IMR-90 (cell line): ENCODE measurements around the gene CDA. TPM values are rescaled to one million over a fixed set of nuclear protein-coding genes. Genes with fewer than 3 reads are reported as not detected.
A peak's percentile ranks its signal among the peaks of the same experiment; 100 is the strongest.

ENCODE experiments used
- ATAC-seq: fragments of 200-7000 bp; cut with Tn5 transposase; 2 replicates; pipeline ENCODE4 v1.9.1; 2020; ENCODE audit warnings: low read depth, mild to moderate bottlenecking, moderate library complexity
- BruUV-seq: library from RNA; stranded (reverse); fragments of 400-500 nt; replicated peaks from 2 replicates; lab custom pipeline; 2021; lab: Mats Ljungman, UMichigan
- CTCF ChIA-PET: fragments of 300-600 bp; formaldehyde crosslinking; extraction: SDS; loops from one replicate; lab custom pipeline; 2021; ENCODE audit warnings: antibody characterized with exemption; lab: Yijun Ruan, JAX
- POLR2A ChIA-PET: fragments of 300-600 bp; sonication (Branson Sonifier 250); formaldehyde crosslinking; loops from one replicate; lab custom pipeline; 2022; ENCODE audit warnings: antibody characterized with exemption; ENCODE audit not compliant: unreplicated experiment; lab: Charles Lee
- DNase-seq: peaks from one replicate; pipeline ENCODE4 v3.0.0; 2013
- H2AFZ ChIP-seq: replicated peaks from 2 replicates; pipeline ENCODE3; 2013; ENCODE audit warnings: low read length, mild to moderate bottlenecking; ENCODE audit not compliant: poor library complexity
- H2AK5ac ChIP-seq: 2 replicates; pipeline ENCODE4 v1.6.1; 2013; ENCODE audit warnings: low read depth, low read length, inconsistent platforms
- H2AK9ac ChIP-seq: replicated peaks from 2 replicates; pipeline ENCODE3; 2013; ENCODE audit warnings: mild to moderate bottlenecking, low read depth, low read length, moderate library complexity; ENCODE audit not compliant: poor library complexity
- H2BK120ac ChIP-seq: 2 replicates; pipeline ENCODE4 v1.6.1; 2013; ENCODE audit warnings: low read depth, low read length, inconsistent platforms
- H2BK15ac ChIP-seq: 3 replicates; pipeline ENCODE4 v1.6.1; 2013; ENCODE audit warnings: low read depth, low read length, inconsistent platforms
- H2BK20ac ChIP-seq: 2 replicates; pipeline ENCODE4 v1.6.1; 2013; ENCODE audit warnings: low read depth, mild to moderate bottlenecking, inconsistent platforms, low read length, moderate library complexity
- H2BK5ac ChIP-seq: 2 replicates; pipeline ENCODE4 v1.6.1; 2013; ENCODE audit warnings: mild to moderate bottlenecking, low read depth, low read length, inconsistent platforms; ENCODE audit not compliant: poor library complexity, severe bottlenecking
- H3K14ac ChIP-seq: replicated peaks from 2 replicates; pipeline ENCODE4 v1.6.1; 2013; ENCODE audit warnings: low read depth, low read length, inconsistent platforms
- H3K18ac ChIP-seq: 2 replicates; pipeline ENCODE4 v1.6.1; 2013; ENCODE audit warnings: low read depth, low read length, control low read depth
- H3K23ac ChIP-seq: 2 replicates; pipeline ENCODE4 v1.6.1; 2013; ENCODE audit warnings: low read depth, low read length, inconsistent platforms
- H3K27ac ChIP-seq: 2 replicates; pipeline ENCODE4 v1.5.1; 2013; ENCODE audit warnings: mild to moderate bottlenecking, control low read depth, low read length; ENCODE audit not compliant: insufficient read depth
- H3K27me3 ChIP-seq: 2 replicates; pipeline ENCODE4 v1.6.1; 2013; ENCODE audit warnings: low read length; ENCODE audit not compliant: control insufficient read depth, insufficient read depth
- H3K36me3 ChIP-seq: 2 replicates; pipeline ENCODE4 v1.6.1; 2013; ENCODE audit warnings: low read length, mixed read lengths; ENCODE audit not compliant: control insufficient read depth, insufficient read depth
- H3K4ac ChIP-seq: 2 replicates; pipeline ENCODE4 v1.6.1; 2013; ENCODE audit warnings: low read depth, low read length, inconsistent platforms
- H3K4me1 ChIP-seq: 2 replicates; pipeline ENCODE4 v1.6.1; 2013; ENCODE audit warnings: low read length, mixed read lengths; ENCODE audit not compliant: control insufficient read depth, insufficient read depth
- H3K4me2 ChIP-seq: 2 replicates; pipeline ENCODE4 v1.6.1; 2013; ENCODE audit warnings: low read depth, mild to moderate bottlenecking, control low read depth, low read length, moderate library complexity
- H3K4me3 ChIP-seq: 2 replicates; pipeline ENCODE4 v1.5.1; 2013; ENCODE audit warnings: low read depth, mild to moderate bottlenecking, control low read depth, low read length, moderate library complexity; ENCODE audit not compliant: insufficient read depth
- H3K56ac ChIP-seq: 2 replicates; pipeline ENCODE4 v1.6.1; 2013; ENCODE audit warnings: low read length, inconsistent platforms; ENCODE audit not compliant: insufficient read depth; ENCODE audit errors: extremely low read depth
- H3K79me1 ChIP-seq, 2 experiments: 2 replicates each; pipeline ENCODE4 v1.6.1; 2013; ENCODE audit warnings: low read length in 2 of 2, inconsistent platforms in 1 of 2, low read depth in 1 of 2
- H3K9ac ChIP-seq: 2 replicates; pipeline ENCODE4 v1.6.1; 2013; ENCODE audit warnings: low read depth, low read length, control low read depth
- H3K9me1 ChIP-seq: 2 replicates; pipeline ENCODE4 v1.6.1; 2013; ENCODE audit warnings: low read length, inconsistent platforms; ENCODE audit not compliant: insufficient read depth
- H3K9me3 ChIP-seq: 2 replicates; pipeline ENCODE4 v1.6.1; 2013; ENCODE audit warnings: low read length; ENCODE audit not compliant: control insufficient read depth, insufficient read depth
- H4K20me1 ChIP-seq: 2 replicates; pipeline ENCODE4 v1.6.1; 2013; ENCODE audit warnings: low read length, inconsistent platforms; ENCODE audit not compliant: insufficient read depth
- H4K5ac ChIP-seq: 2 replicates; pipeline ENCODE4 v1.6.1; 2013; ENCODE audit warnings: mild to moderate bottlenecking, low read depth, low read length, control low read depth
- H4K8ac ChIP-seq, 2 experiments: 2 replicates each; pipeline ENCODE4 v1.6.1; 2013; ENCODE audit warnings: low read depth in 2 of 2, low read length in 2 of 2, control low read depth in 1 of 2, inconsistent platforms in 1 of 2
- H4K91ac ChIP-seq: 2 replicates; pipeline ENCODE4 v1.6.1; 2013; ENCODE audit warnings: low read depth, low read length, inconsistent platforms; ENCODE audit not compliant: insufficient read depth
- BHLHE40 ChIP-seq: fragments of 150-350 bp; IDR thresholded peaks from 2 replicates; pipeline ENCODE4 v1.6.1; 2016; ENCODE audit warnings: mild to moderate bottlenecking, low read depth, low read length
- CHD1 ChIP-seq: IDR thresholded peaks from 2 replicates; pipeline ENCODE4 v1.6.1; 2012; ENCODE audit warnings: low read depth, low read length, improper control_type of control experiment
- ELK1 ChIP-seq: fragments of 150-350 bp; IDR thresholded peaks from 2 replicates; pipeline ENCODE4 v1.6.1; 2016; ENCODE audit warnings: low read depth, mild to moderate bottlenecking, low read length, moderate library complexity, borderline replicate concordance
- MAFK ChIP-seq: IDR thresholded peaks from 2 replicates; pipeline ENCODE4 v1.6.1; 2012; ENCODE audit warnings: low read depth, low read length, improper control_type of control experiment
- MAZ ChIP-seq: IDR thresholded peaks from 2 replicates; pipeline ENCODE4 v1.6.1; 2012; ENCODE audit warnings: low read depth, mild to moderate bottlenecking, low read length, improper control_type of control experiment, moderate library complexity, borderline replicate concordance
- MXI1 ChIP-seq: IDR thresholded peaks from 2 replicates; pipeline ENCODE4 v1.6.1; 2012; ENCODE audit warnings: low read depth, mild to moderate bottlenecking, low read length, moderate library complexity, borderline replicate concordance
- NFE2L2 ChIP-seq: fragments of 150-350 bp; IDR thresholded peaks from 2 replicates; pipeline ENCODE4 v1.6.1; 2016; ENCODE audit warnings: low read depth, mild to moderate bottlenecking, low read length
- POLR2A ChIP-seq: IDR thresholded peaks from 2 replicates; pipeline ENCODE4 v1.6.1; 2012; ENCODE audit warnings: mild to moderate bottlenecking, low read depth, low read length
- RCOR1 ChIP-seq: IDR thresholded peaks from 2 replicates; pipeline ENCODE4 v1.6.1; 2012; ENCODE audit warnings: mild to moderate bottlenecking, low read length, improper control_type of control experiment; ENCODE audit not compliant: insufficient replicate concordance
- RFX5 ChIP-seq: IDR thresholded peaks from 2 replicates; pipeline ENCODE4 v1.8.0; 2012; ENCODE audit warnings: low read depth, mild to moderate bottlenecking, low read length, moderate library complexity
- WGBS, 2 experiments: methylation state at CpG; one replicate each; pipeline versions ENCODE4 v1.1.5 to v1.1.7; 2013; ENCODE audit warnings: missing lambda C conversion rate in 2 of 2; ENCODE audit not compliant: insufficient read length in 1 of 2; ENCODE audit errors: extremely low coverage in 2 of 2; 5-methylcytosine and 5-hydroxymethylcytosine counted together
- dilution Hi-C: fragments of 300-500 bp; cut with HindIII; formaldehyde crosslinking; loops from one replicate; pipeline ENCODE4 v1.14.3; 2018; ENCODE audit warnings: low sequenced_read_pairs; ENCODE audit not compliant: unreplicated experiment
- in situ Hi-C: fragments of 300-500 bp; cut with MboI; formaldehyde crosslinking; loops from 3 replicates; pipeline ENCODE4 v1.14.3; 2019; ENCODE audit warnings: low sequenced_read_pairs, inconsistent platforms, mixed read lengths
- intact Hi-C: fragments of 100-400 bp; cut with micrococcal nuclease; formaldehyde crosslinking; loops from 2 replicates; pipeline ENCODE4 v1.10.0; 2022
- polyA plus RNA-seq, 3 experiments: library from polyadenylated mRNA; depleted of rRNA; stranded (reverse); fragments of >200 nt; gene quantifications; 2 replicates each; pipeline ENCODE4 v1.2.3, GENCODE V29; 2012; ENCODE audit warnings: low replicate concordance in 1 of 3
- total RNA-seq: library from RNA; depleted of rRNA; stranded (reverse); fragments of >200 nt; gene quantifications from 2 replicates; pipeline ENCODE4 v1.2.3, GENCODE V29; 2012
- TF ChIP-seq, protein P1 (sequence below): fragments of 150-350 bp; IDR thresholded peaks from 2 replicates; pipeline ENCODE4 v1.6.1; 2017; ENCODE audit warnings: mild to moderate bottlenecking, antibody characterized with exemption, low read length, low read depth
- TF ChIP-seq, protein P2 (sequence below): conservative IDR thresholded peaks from 2 replicates; pipeline ENCODE4 v1.5.1; 2012; ENCODE audit warnings: mild to moderate bottlenecking, low read depth, low read length, improper control_type of control experiment

Gene CDA
- total and polyA plus RNA-seq, 2 of the 4 experiments (the other 2 are of a cell fraction) = 0.90 to 9.4 TPM

GRCh38 chr1:20589331-20590278, 708 bp downstream of the CDA start:
- Histone ChIP-seq H2AFZ (peak overlapping the region; percentile 91), H2BK20ac (peak overlapping the region; percentile 32), H2BK5ac (peak overlapping the region; percentile 31), H4K91ac (peak overlapping the region; percentile 73), H4K20me1 (no peaks in the 10 kb centered on the region), H3K4me2 (peak overlapping the region; percentile 73), H3K56ac (no peak overlapping the region), H3K9me3 (0 out of 2 replicates have a peak, but pooled peaks cover 2% of the 10 kb centered on the region), H2BK120ac (peak overlapping the region; percentile 72), H3K79me1 (no peaks in the 10 kb centered on the region), H3K9me1 (0 out of 2 replicates have a peak, but pooled peaks cover 3% of the 10 kb centered on the region), H4K8ac (peak overlapping the region; percentile 53 to 79), H3K4ac (peak overlapping the region; percentile 82), H3K27ac (peak overlapping the region; percentile 60), H2AK5ac (peak overlapping the region; percentile 30; the same call in 1 of the 2 replicates), H3K4me1 (peaks cover 17% of the 10 kb centered on the region), H3K36me3 (no peaks in the 10 kb centered on the region), H3K27me3 (peaks cover 4% of the 10 kb centered on the region; the same call in 1 of the 2 replicates), H3K18ac (peak overlapping the region; percentile 85), H2AK9ac (peak overlapping the region; percentile 70), H3K14ac (peak overlapping the region; percentile 58), H3K23ac (peak overlapping the region; percentile 69), H3K4me3 (no peak overlapping the region), H3K9ac (peak overlapping the region; percentile 17), H4K5ac (peak overlapping the region; percentile 65), H2BK15ac (peak overlapping the region; percentile 79; the same call in 2 of the 3 replicates)
- intact Hi-C loops = no loop called here
- in situ Hi-C loops = no loop called here
- ATAC-seq (peak; percentile 92), DNase-seq (peak; percentile 89)
- ChIA-PET CTCF (interaction anchor here (0.6 to 1.6 kb wide), 2 partner anchors 44 to 278 kb away, joined by 3 to 4 read pairs; no protein-coding TSS in a partner anchor), POLR2A (no interaction called here)
- dilution Hi-C loops = no loop called here
- no CpG with 5 or more reads among the region's 24 CpGs for WGBS, 2 experiments
- no TSS peak for BruUV-seq
- TF ChIP-seq MXI1 (no peak), ELK1 (no peak), RCOR1 (peak; percentile 60), NFE2L2 (no peak), CHD1 (no peak), POLR2A (no peak), MAZ (0 out of 2 replicates have a peak, but pooled peaks have one; percentile 57), RFX5 (no peak), MAFK (no peak), BHLHE40 (0 out of 2 replicates have a peak, but pooled peaks have one; percentile 3)
- TF ChIP-seq, protein P1, sequence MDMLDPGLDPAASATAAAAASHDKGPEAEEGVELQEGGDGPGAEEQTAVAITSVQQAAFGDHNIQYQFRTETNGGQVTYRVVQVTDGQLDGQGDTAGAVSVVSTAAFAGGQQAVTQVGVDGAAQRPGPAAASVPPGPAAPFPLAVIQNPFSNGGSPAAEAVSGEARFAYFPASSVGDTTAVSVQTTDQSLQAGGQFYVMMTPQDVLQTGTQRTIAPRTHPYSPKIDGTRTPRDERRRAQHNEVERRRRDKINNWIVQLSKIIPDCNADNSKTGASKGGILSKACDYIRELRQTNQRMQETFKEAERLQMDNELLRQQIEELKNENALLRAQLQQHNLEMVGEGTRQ = no peak
- TF ChIP-seq, protein P2, sequence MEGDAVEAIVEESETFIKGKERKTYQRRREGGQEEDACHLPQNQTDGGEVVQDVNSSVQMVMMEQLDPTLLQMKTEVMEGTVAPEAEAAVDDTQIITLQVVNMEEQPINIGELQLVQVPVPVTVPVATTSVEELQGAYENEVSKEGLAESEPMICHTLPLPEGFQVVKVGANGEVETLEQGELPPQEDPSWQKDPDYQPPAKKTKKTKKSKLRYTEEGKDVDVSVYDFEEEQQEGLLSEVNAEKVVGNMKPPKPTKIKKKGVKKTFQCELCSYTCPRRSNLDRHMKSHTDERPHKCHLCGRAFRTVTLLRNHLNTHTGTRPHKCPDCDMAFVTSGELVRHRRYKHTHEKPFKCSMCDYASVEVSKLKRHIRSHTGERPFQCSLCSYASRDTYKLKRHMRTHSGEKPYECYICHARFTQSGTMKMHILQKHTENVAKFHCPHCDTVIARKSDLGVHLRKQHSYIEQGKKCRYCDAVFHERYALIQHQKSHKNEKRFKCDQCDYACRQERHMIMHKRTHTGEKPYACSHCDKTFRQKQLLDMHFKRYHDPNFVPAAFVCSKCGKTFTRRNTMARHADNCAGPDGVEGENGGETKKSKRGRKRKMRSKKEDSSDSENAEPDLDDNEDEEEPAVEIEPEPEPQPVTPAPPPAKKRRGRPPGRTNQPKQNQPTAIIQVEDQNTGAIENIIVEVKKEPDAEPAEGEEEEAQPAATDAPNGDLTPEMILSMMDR = 0 out of 2 replicates have a peak, but pooled peaks have one; percentile 5
